ENCODE measurements around the gene RNGTT. TPM values are rescaled to one million over a fixed set of nuclear protein-coding genes. Genes with fewer than 3 reads are reported as not detected.

The RNGTT gene
- total and polyA plus RNA-seq, 10 of the 15 experiments (the other 5 are each of a cell fraction or from before 2014, with no cell fraction given): 7.7 to 30.4 (median 22.2) TPM

GRCh38 chr6:88573561-88573960, 389.9 kb downstream of the RNGTT start:
- no peak for ATAC-seq
- FAIRE-seq: no peak
- intact Hi-C loops (cut with micrococcal nuclease; ENCODE audit: unreplicated experiment) (no loop called here), in situ Hi-C loops (cut with MboI) (no loop called here)
- no peak for DNase-seq (ENCODE audit: low read depth, low spot score)
- Histone ChIP-seq H4K20me1 (ENCODE audit: control insufficient read depth, insufficient read depth) (no peaks in the 10 kb centered on the region), H3K79me2 (ENCODE audit: control insufficient read depth, insufficient read depth, low read length) (no peaks in the 10 kb centered on the region), H3K27me3 (replicated peaks in 1 of 2; ENCODE audit: control insufficient read depth in 2 of 2, insufficient read depth in 2 of 2, low read length in 1 of 2) (no peaks in the 10 kb centered on the region), H3K4me2 (ENCODE audit: control insufficient read depth, insufficient read depth) (no peak overlapping the region), H3K36me3 (ENCODE audit: control insufficient read depth in 2 of 2, insufficient read depth in 2 of 2, low read length in 1 of 2) (no peaks in the 10 kb centered on the region), H2AFZ (ENCODE audit: control insufficient read depth, low read depth, low read length) (no peak overlapping the region), H3K9me3 (replicated peaks; ENCODE audit: control insufficient read depth, insufficient read depth, low read length) (peaks cover 16% of the 10 kb centered on the region), H3K27ac (ENCODE audit: control insufficient read depth, insufficient read depth) (no peak overlapping the region), H3K4me3 (no peak overlapping the region), H3K9ac (ENCODE audit: control insufficient read depth, insufficient read depth, low read length) (no peak overlapping the region), H3K4me1 (ENCODE audit: control insufficient read depth, insufficient read depth, low read length) (peaks cover 12% of the 10 kb centered on the region)
- POLR2A ChIA-PET: no interaction called here
- RAD21 ChIA-PET (ENCODE audit: unreplicated experiment): no interaction called here
- WGBS (ENCODE audit: insufficient coverage, insufficient replicate concordance, low lambda C conversion rate, missing lambda C conversion rate): 49% methylated on average over 3 of the region's 3 CpGs
- CTCF ChIA-PET: no interaction called here
- SMC1A ChIA-PET (ENCODE audit: uncharacterized antibody, unreplicated experiment): interaction anchor here (1.1 to 1.5 kb wide), 2 partner anchors 29 to 290 kb away, joined by 3 read pairs; no protein-coding TSS in a partner anchor
- BruUV-seq (replicated peaks): no TSS peak
- TF ChIP-seq, protein P1, sequence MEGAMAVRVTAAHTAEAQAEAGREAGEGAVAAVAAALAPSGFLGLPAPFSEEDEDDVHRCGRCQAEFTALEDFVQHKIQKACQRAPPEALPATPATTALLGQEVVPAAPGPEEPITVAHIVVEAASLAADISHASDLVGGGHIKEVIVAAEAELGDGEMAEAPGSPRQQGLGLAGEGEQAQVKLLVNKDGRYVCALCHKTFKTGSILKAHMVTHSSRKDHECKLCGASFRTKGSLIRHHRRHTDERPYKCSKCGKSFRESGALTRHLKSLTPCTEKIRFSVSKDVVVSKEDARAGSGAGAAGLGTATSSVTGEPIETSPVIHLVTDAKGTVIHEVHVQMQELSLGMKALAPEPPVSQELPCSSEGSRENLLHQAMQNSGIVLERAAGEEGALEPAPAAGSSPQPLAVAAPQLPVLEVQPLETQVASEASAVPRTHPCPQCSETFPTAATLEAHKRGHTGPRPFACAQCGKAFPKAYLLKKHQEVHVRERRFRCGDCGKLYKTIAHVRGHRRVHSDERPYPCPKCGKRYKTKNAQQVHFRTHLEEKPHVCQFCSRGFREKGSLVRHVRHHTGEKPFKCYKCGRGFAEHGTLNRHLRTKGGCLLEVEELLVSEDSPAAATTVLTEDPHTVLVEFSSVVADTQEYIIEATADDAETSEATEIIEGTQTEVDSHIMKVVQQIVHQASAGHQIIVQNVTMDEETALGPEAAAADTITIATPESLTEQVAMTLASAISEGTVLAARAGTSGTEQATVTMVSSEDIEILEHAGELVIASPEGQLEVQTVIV (IDR thresholded peaks at IDR 0.05; ENCODE audit: borderline replicate concordance, partially characterized antibody): no peak
- no peak for TF ChIP-seq YBX1 (IDR thresholded peaks at IDR 0.05)
- TF ChIP-seq, protein P2, sequence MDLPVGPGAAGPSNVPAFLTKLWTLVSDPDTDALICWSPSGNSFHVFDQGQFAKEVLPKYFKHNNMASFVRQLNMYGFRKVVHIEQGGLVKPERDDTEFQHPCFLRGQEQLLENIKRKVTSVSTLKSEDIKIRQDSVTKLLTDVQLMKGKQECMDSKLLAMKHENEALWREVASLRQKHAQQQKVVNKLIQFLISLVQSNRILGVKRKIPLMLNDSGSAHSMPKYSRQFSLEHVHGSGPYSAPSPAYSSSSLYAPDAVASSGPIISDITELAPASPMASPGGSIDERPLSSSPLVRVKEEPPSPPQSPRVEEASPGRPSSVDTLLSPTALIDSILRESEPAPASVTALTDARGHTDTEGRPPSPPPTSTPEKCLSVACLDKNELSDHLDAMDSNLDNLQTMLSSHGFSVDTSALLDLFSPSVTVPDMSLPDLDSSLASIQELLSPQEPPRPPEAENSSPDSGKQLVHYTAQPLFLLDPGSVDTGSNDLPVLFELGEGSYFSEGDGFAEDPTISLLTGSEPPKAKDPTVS (IDR thresholded peaks at IDR 0.05; ENCODE audit: low read depth, low read length): no peak
- no peak for TF ChIP-seq PML (IDR thresholded peaks at IDR 0.05; ENCODE audit: low read length)
- no peak for TF ChIP-seq RELA (IDR thresholded peaks at IDR 0.05; ENCODE audit: borderline replicate concordance, partially characterized antibody)
- no peak for TF ChIP-seq ATF2 (IDR thresholded peaks at IDR 0.05; ENCODE audit: low read length)
- no peak for TF ChIP-seq SIX5 (IDR thresholded peaks at IDR 0.05; ENCODE audit: low read depth, low read length, severe bottlenecking)
- TF ChIP-seq, protein P3, sequence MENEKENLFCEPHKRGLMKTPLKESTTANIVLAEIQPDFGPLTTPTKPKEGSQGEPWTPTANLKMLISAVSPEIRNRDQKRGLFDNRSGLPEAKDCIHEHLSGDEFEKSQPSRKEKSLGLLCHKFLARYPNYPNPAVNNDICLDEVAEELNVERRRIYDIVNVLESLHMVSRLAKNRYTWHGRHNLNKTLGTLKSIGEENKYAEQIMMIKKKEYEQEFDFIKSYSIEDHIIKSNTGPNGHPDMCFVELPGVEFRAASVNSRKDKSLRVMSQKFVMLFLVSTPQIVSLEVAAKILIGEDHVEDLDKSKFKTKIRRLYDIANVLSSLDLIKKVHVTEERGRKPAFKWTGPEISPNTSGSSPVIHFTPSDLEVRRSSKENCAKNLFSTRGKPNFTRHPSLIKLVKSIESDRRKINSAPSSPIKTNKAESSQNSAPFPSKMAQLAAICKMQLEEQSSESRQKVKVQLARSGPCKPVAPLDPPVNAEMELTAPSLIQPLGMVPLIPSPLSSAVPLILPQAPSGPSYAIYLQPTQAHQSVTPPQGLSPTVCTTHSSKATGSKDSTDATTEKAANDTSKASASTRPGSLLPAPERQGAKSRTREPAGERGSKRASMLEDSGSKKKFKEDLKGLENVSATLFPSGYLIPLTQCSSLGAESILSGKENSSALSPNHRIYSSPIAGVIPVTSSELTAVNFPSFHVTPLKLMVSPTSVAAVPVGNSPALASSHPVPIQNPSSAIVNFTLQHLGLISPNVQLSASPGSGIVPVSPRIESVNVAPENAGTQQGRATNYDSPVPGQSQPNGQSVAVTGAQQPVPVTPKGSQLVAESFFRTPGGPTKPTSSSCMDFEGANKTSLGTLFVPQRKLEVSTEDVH (IDR thresholded peaks at IDR 0.05; ENCODE audit: low read depth, partially characterized antibody): no peak
- TF ChIP-seq, protein P4, sequence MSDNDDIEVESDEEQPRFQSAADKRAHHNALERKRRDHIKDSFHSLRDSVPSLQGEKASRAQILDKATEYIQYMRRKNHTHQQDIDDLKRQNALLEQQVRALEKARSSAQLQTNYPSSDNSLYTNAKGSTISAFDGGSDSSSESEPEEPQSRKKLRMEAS (IDR thresholded peaks at IDR 0.05; ENCODE audit: low read depth, low read length): no peak
- no peak for TF ChIP-seq ZNF384 (IDR thresholded peaks at IDR 0.05; ENCODE audit: borderline replicate concordance, low read depth, low read length)
- TF ChIP-seq ZNF207 (IDR thresholded peaks at IDR 0.05; ENCODE audit: borderline replicate concordance): no peak
- no peak for TF ChIP-seq TCF3 (IDR thresholded peaks at IDR 0.05; ENCODE audit: borderline replicate concordance, insufficient read depth, low read depth, low read length)
